H9 (cell line): Measurements from ENCODE around the gene POR. TPM values are rescaled to one million over a fixed set of nuclear protein-coding genes. Genes with fewer than 3 reads are reported as not detected.

Experiments
- DNase-seq: peaks from one replicate; pipeline ENCODE4 v3.0.0-alpha.2; 2017
- H2AFZ ChIP-seq: one replicate; pipeline ENCODE4 v1.6.1; 2013; ENCODE audit warnings: mild to moderate bottlenecking, low read length, control low read depth, moderate library complexity
- H2AK5ac ChIP-seq: 2 replicates; pipeline ENCODE4 v1.6.1; 2013; ENCODE audit warnings: low read length, control low read depth, mixed read lengths; ENCODE audit not compliant: insufficient read length
- H2BK120ac ChIP-seq: one replicate; pipeline ENCODE4 v1.6.1; 2013; ENCODE audit warnings: low read depth, mild to moderate bottlenecking, low read length, control low read depth, inconsistent platforms; ENCODE audit not compliant: poor library complexity, severe bottlenecking
- H2BK12ac ChIP-seq: 2 replicates; pipeline ENCODE4 v1.6.1; 2013; ENCODE audit warnings: low read length, control low read depth, mixed read lengths, low read depth; ENCODE audit not compliant: insufficient read length
- H2BK15ac ChIP-seq: 2 replicates; pipeline ENCODE4 v1.6.1; 2013; ENCODE audit warnings: low read depth, low read length, control low read depth
- H2BK20ac ChIP-seq: one replicate; pipeline ENCODE4 v1.6.1; 2013; ENCODE audit warnings: low read depth, mild to moderate bottlenecking, low read length, control low read depth, inconsistent platforms; ENCODE audit not compliant: poor library complexity, severe bottlenecking
- H2BK5ac ChIP-seq: 2 replicates; pipeline ENCODE4 v1.6.1; 2013; ENCODE audit warnings: low read length, control low read depth, mixed read lengths; ENCODE audit not compliant: insufficient read length
- H3K14ac ChIP-seq: 2 replicates; pipeline ENCODE4 v1.6.1; 2013; ENCODE audit warnings: low read length, control low read depth; ENCODE audit not compliant: insufficient read depth
- H3K18ac ChIP-seq: 2 replicates; pipeline ENCODE4 v1.6.1; 2013; ENCODE audit warnings: low read depth, mild to moderate bottlenecking, mixed read lengths, low read length, control low read depth; ENCODE audit not compliant: insufficient read length
- H3K23ac ChIP-seq: 2 replicates; pipeline ENCODE4 v1.6.1; 2013; ENCODE audit warnings: low read length, control low read depth, mixed read lengths, low read depth; ENCODE audit not compliant: insufficient read length
- H3K23me2 ChIP-seq: 2 replicates; pipeline ENCODE4 v1.6.1; 2013; ENCODE audit warnings: low read depth, mild to moderate bottlenecking, mixed read lengths, low read length, control low read depth; ENCODE audit not compliant: insufficient read length, poor library complexity, severe bottlenecking
- H3K27ac ChIP-seq: 2 replicates; pipeline ENCODE4 v1.5.1; 2013; ENCODE audit warnings: low read length, control low read depth, mixed read lengths, low read depth; ENCODE audit not compliant: insufficient read length
- H3K27me3 ChIP-seq: 2 replicates; pipeline ENCODE4 v1.6.1; 2013; ENCODE audit warnings: low read length, control low read depth, inconsistent platforms; ENCODE audit not compliant: insufficient read depth
- H3K4ac ChIP-seq: 2 replicates; pipeline ENCODE4 v1.6.1; 2013; ENCODE audit warnings: low read depth, mild to moderate bottlenecking, control low read depth, inconsistent platforms, low read length, moderate library complexity
- H3K4me1 ChIP-seq: 2 replicates; pipeline ENCODE4 v1.6.1; 2013; ENCODE audit warnings: low read length, control low read depth, inconsistent platforms; ENCODE audit not compliant: insufficient read depth
- H3K4me2 ChIP-seq: 2 replicates; pipeline ENCODE4 v1.6.1; 2013; ENCODE audit warnings: low read length, control low read depth, mixed read lengths; ENCODE audit not compliant: insufficient read length, insufficient read depth
- H3K56ac ChIP-seq: 2 replicates; pipeline ENCODE4 v1.6.1; 2013; ENCODE audit warnings: low read depth, mild to moderate bottlenecking, mixed read lengths, low read length, control low read depth; ENCODE audit not compliant: insufficient read length
- H3K79me1 ChIP-seq: 2 replicates; pipeline ENCODE4 v1.6.1; 2013; ENCODE audit warnings: low read depth, mild to moderate bottlenecking, moderate library complexity, low read length, control low read depth, inconsistent platforms; ENCODE audit not compliant: insufficient read depth, poor library complexity, severe bottlenecking
- H3K79me2 ChIP-seq: 2 replicates; pipeline ENCODE4 v1.6.1; 2013; ENCODE audit warnings: low read length, control low read depth, inconsistent platforms; ENCODE audit not compliant: insufficient read depth
- H3K9ac ChIP-seq: 2 replicates; pipeline ENCODE4 v1.6.1; 2013; ENCODE audit warnings: low read length, control low read depth, mixed read lengths; ENCODE audit not compliant: insufficient read length; ENCODE audit errors: extremely low read depth
- H3K9me3 ChIP-seq: one replicate; pipeline ENCODE4 v1.6.1; 2013; ENCODE audit warnings: low read depth, low read length, inconsistent platforms; ENCODE audit not compliant: control insufficient read depth
- H3T11ph ChIP-seq: one replicate; pipeline ENCODE4 v1.6.1; 2013; ENCODE audit warnings: mild to moderate bottlenecking, low read length, control low read depth, inconsistent platforms
- H4K20me1 ChIP-seq: one replicate; pipeline ENCODE4 v1.6.1; 2013; ENCODE audit not compliant: control insufficient read depth, insufficient read length, insufficient read depth
- H4K5ac ChIP-seq: 2 replicates; pipeline ENCODE4 v1.6.1; 2013; ENCODE audit warnings: low read depth, mild to moderate bottlenecking, mixed read lengths, low read length, control low read depth; ENCODE audit not compliant: insufficient read length
- H4K8ac ChIP-seq: replicated peaks from 2 replicates; pipeline ENCODE4 v1.6.1; 2013; ENCODE audit warnings: low read length, control low read depth, mixed read lengths, low read depth; ENCODE audit not compliant: insufficient read length
- H4K91ac ChIP-seq: 2 replicates; pipeline ENCODE4 v1.6.1; 2013; ENCODE audit warnings: low read depth, mild to moderate bottlenecking, moderate library complexity, mixed read lengths, low read length, control low read depth; ENCODE audit not compliant: insufficient read length
- H3K27ac Mint-ChIP-seq, 3 experiments: 2 replicates in 2 of 3; 3 replicates in 1 of 3; pipeline ENCODE4 v1.8.0; 2020 to 2021; ENCODE audit warnings: mixed read lengths in 3 of 3, mild to moderate bottlenecking in 1 of 3, moderate library complexity in 1 of 3
- H3K27me3 Mint-ChIP-seq: 2 replicates; pipeline ENCODE4 v1.8.0; 2021; ENCODE audit warnings: low read depth, mild to moderate bottlenecking, moderate library complexity, mixed read lengths
- H3K36me3 Mint-ChIP-seq, 3 experiments: 2 replicates in 2 of 3; 3 replicates in 1 of 3; pipeline ENCODE4 v1.8.0; 2020 to 2021; ENCODE audit warnings: low read depth in 3 of 3, mixed read lengths in 3 of 3; ENCODE audit not compliant: insufficient read depth in 1 of 3
- H3K4me1 Mint-ChIP-seq, 2 experiments: 2 replicates each; pipeline ENCODE4 v1.8.0; 2020; ENCODE audit warnings: mixed read lengths in 2 of 2
- H3K4me3 Mint-ChIP-seq, 2 experiments: 2 replicates in 1 of 2; 3 replicates in 1 of 2; pipeline ENCODE4 v1.8.0; 2020 to 2021; ENCODE audit warnings: mild to moderate bottlenecking in 2 of 2, mixed read lengths in 2 of 2, moderate library complexity in 1 of 2
- H3K9me3 Mint-ChIP-seq, 2 experiments: 2 replicates in 1 of 2; 3 replicates in 1 of 2; pipeline ENCODE4 v1.8.0; 2020; ENCODE audit warnings: mild to moderate bottlenecking in 2 of 2, mixed read lengths in 2 of 2, moderate library complexity in 1 of 2
- CTCF ChIP-seq: fragments of 200-600 bp; sonication (generic); conservative IDR thresholded peaks from 3 replicates; pipeline ENCODE4 v1.8.0; 2021; ENCODE audit warnings: antibody characterized with exemption, mild to moderate bottlenecking
- WGBS: extraction: QIAGEN DNeasy Blood & Tissue Kit; methylation state at CpG from one replicate; pipeline ENCODE4 v1.1.7; 2013; ENCODE audit warnings: missing lambda C conversion rate, low lambda C conversion rate, mixed read lengths; ENCODE audit not compliant: insufficient read length; ENCODE audit errors: extremely low coverage; 5-methylcytosine and 5-hydroxymethylcytosine counted together
- total RNA-seq: library from RNA; stranded (reverse); gene quantifications from 2 replicates; pipeline ENCODE4 v1.2.1, GENCODE V29; 2021

The POR gene
- total RNA-seq, 1 experiment from 2014 or later = 128 TPM

GRCh38 chr7:76002139-76002538, 87.2 kb downstream of the POR start:
- no peak for TF ChIP-seq CTCF
- Histone ChIP-seq H4K20me1 (no peaks in the 10 kb centered on the region), H3T11ph (no peak overlapping the region), H2AK5ac (no peak overlapping the region), H2BK20ac (no peak overlapping the region), H2BK5ac (no peak overlapping the region), H3K23ac (no peak overlapping the region), H3K79me1 (no peaks in the 10 kb centered on the region), H2BK15ac (no peak overlapping the region), H2AFZ (no peak overlapping the region), H3K18ac (no peak overlapping the region), H2BK120ac (no peak overlapping the region), H3K4me2 (no peak overlapping the region), H4K91ac (no peak overlapping the region), H4K8ac (no peak overlapping the region), H3K79me2 (no peaks in the 10 kb centered on the region), H3K4ac (no peak overlapping the region), H3K23me2 (no peaks in the 10 kb centered on the region), H2BK12ac (no peak overlapping the region), H4K5ac (no peak overlapping the region), H3K9ac (no peak overlapping the region), H3K4me1 (no peaks in the 10 kb centered on the region), H3K56ac (no peak overlapping the region), H3K27ac (no peak overlapping the region), H3K14ac (no peak overlapping the region), H3K9me3 (no peaks in the 10 kb centered on the region), H3K27me3 (no peaks in the 10 kb centered on the region)
- Mint-ChIP-seq H3K4me1 (no peaks in the 10 kb centered on the region), H3K27me3 (no peaks in the 10 kb centered on the region), H3K36me3 (peaks cover 18 to 37% (median 22%) of the 10 kb centered on the region in 3 experiments), H3K9me3 (no peaks in the 10 kb centered on the region), H3K27ac (no peak overlapping the region), H3K4me3 (no peak overlapping the region)
- DNase-seq = no peak
- no CpG with 5 or more reads among the region's 6 CpGs for WGBS
